K562 (cell line): ENCODE results near the gene ADK. TPM values are rescaled to one million over a fixed set of nuclear protein-coding genes. Genes with fewer than 3 reads are reported as not detected.

Experiments used
- ARNT ChIP-seq, 2 experiments: fragments of 450-650 bp; IDR thresholded peaks; 2 replicates each; pipeline ENCODE4 v1.6.1; 2016; ENCODE audit warnings: mild to moderate bottlenecking in 1 of 2
- DACH1 ChIP-seq: fragments of 450-650 bp; IDR thresholded peaks from 2 replicates; pipeline ENCODE4 v1.6.1; 2018; ENCODE audit not compliant: partially characterized antibody
- ETV1 ChIP-seq: fragments of 450-650 bp; conservative IDR thresholded peaks from 2 replicates; pipeline ENCODE4 v1.6.1; 2016; ENCODE audit warnings: missing genetic modification characterization, control low read depth, low read depth, missing compliant biosample characterization
- GMEB1 ChIP-seq: fragments of 250-450 bp; sonication (Bioruptor Pico); IDR thresholded peaks from 2 replicates; pipeline ENCODE4 v1.4.0; 2020; ENCODE audit warnings: mild to moderate bottlenecking
- HCFC1 ChIP-seq: IDR thresholded peaks from 2 replicates; pipeline ENCODE4 v1.6.1; 2012; ENCODE audit warnings: low read depth, low read length, improper control_type of control experiment
- JUN ChIP-seq, 2 experiments: sonication (generic) in 1 of 2; formaldehyde crosslinking in 1 of 2; IDR thresholded peaks; 2 replicates each; pipeline versions ENCODE4 v1.6.1 to v1.8.0; 2012 to 2022; ENCODE audit warnings: borderline replicate concordance in 2 of 2, mild to moderate bottlenecking in 2 of 2, improper control_type of control experiment in 1 of 2, low read depth in 1 of 2, low read length in 1 of 2, missing genetic modification reagents in 1 of 2
- KLF1 ChIP-seq: fragments of 450-650 bp; IDR thresholded peaks from 2 replicates; pipeline ENCODE4 v1.6.1; 2016; ENCODE audit warnings: missing genetic modification characterization, missing compliant biosample characterization
- L3MBTL2 ChIP-seq: fragments of 450-650 bp; IDR thresholded peaks from 2 replicates; pipeline ENCODE4 v1.6.1; 2016; ENCODE audit warnings: mild to moderate bottlenecking, moderate library complexity
- LARP7 ChIP-seq: fragments of 450-650 bp; IDR thresholded peaks from 2 replicates; pipeline ENCODE4 v1.6.1; 2016
- MED1 ChIP-seq: sonication (generic); formaldehyde crosslinking; IDR thresholded peaks from 2 replicates; pipeline ENCODE4 v1.8.1; 2023; ENCODE audit warnings: missing genetic modification reagents, borderline replicate concordance
- MEIS2 ChIP-seq: fragments of 450-650 bp; IDR thresholded peaks from 2 replicates; pipeline ENCODE4 v1.6.1; 2014; ENCODE audit warnings: mild to moderate bottlenecking; ENCODE audit not compliant: partially characterized antibody
- RBM14 ChIP-seq: fragments of 200-400 bp; formaldehyde crosslinking; IDR thresholded peaks from 2 replicates; pipeline ENCODE4 v1.6.1; 2018; ENCODE audit warnings: low read depth, mild to moderate bottlenecking, low read length, moderate library complexity, borderline replicate concordance; ENCODE audit not compliant: insufficient read depth
- RBM25 ChIP-seq: fragments of 200-400 bp; formaldehyde crosslinking; IDR thresholded peaks from 2 replicates; pipeline ENCODE4 v1.6.1; 2018; ENCODE audit warnings: low read length, low read depth, moderate library complexity; ENCODE audit not compliant: severe bottlenecking
- SMAD2 ChIP-seq: fragments of 150-350 bp; IDR thresholded peaks from 2 replicates; pipeline ENCODE4 v1.6.1; 2014; ENCODE audit warnings: low read depth, mild to moderate bottlenecking, low read length
- TAL1 ChIP-seq: fragments of 450-650 bp; IDR thresholded peaks from 2 replicates; pipeline ENCODE4 v1.6.1; 2016; ENCODE audit warnings: mild to moderate bottlenecking
- TFE3 ChIP-seq: fragments of 450-650 bp; formaldehyde crosslinking; IDR thresholded peaks from 2 replicates; pipeline ENCODE4 v1.4.0; 2020; ENCODE audit warnings: mild to moderate bottlenecking, mixed read lengths
- ZNF239 ChIP-seq: fragments of 250-450 bp; sonication (Bioruptor Pico); IDR thresholded peaks from 2 replicates; pipeline ENCODE4 v1.4.0; 2020; ENCODE audit warnings: mild to moderate bottlenecking
- ZNF436 ChIP-seq: fragments of 250-450, 450-650 bp; sonication (Bioruptor Pico); formaldehyde crosslinking; IDR thresholded peaks from 2 replicates; pipeline ENCODE4 v1.7.0; 2020; ENCODE audit warnings: mild to moderate bottlenecking
- ZNF764 ChIP-seq: fragments of 250-450 bp; sonication (Bioruptor Pico); IDR thresholded peaks from 2 replicates; pipeline ENCODE4 v1.4.0; 2020; ENCODE audit warnings: low read depth, mild to moderate bottlenecking, moderate library complexity
- ZZZ3 ChIP-seq: fragments of 450-650 bp; IDR thresholded peaks from 2 replicates; pipeline ENCODE4 v1.6.1; 2016; ENCODE audit warnings: antibody characterized with exemption, mild to moderate bottlenecking, moderate library complexity
- polyA plus RNA-seq, 8 experiments: library from polyadenylated mRNA; depleted of rRNA in 4 of 8; stranded (reverse) in 5 of 8; unstranded in 3 of 8; fragments of >200 nt; fragmentation: Nextera tagmentation in 2 of 8; fragmentation: Illumina TruSeq in 1 of 8; extraction: Ambion mirVana in 2 of 8; extraction: Trizol in 1 of 8; gene quantifications; 2 replicates each; pipeline versions ENCODE4 v1.2.1 to v1.2.3, GENCODE V29; 2011 to 2014; ENCODE audit warnings: inconsistent platforms in 1 of 8, missing spikeins in 1 of 8
- total RNA-seq, 7 experiments: library from RNA; depleted of rRNA in 6 of 7; stranded (reverse); fragments of >200 nt in 6 of 7; fragmentation: Illumina TruSeq in 2 of 7; extraction: Trizol in 2 of 7; gene quantifications; 2 replicates each; pipeline versions ENCODE4 v1.2.1 to v1.2.3, GENCODE V29; 2011 to 2021; ENCODE audit warnings: low replicate concordance in 1 of 7
- TF ChIP-seq, protein P1 (sequence below): fragments of 450-650 bp; IDR thresholded peaks from 2 replicates; pipeline ENCODE4 v1.6.1; 2017; ENCODE audit warnings: mild to moderate bottlenecking, moderate library complexity
- TF ChIP-seq, protein P2 (sequence below), 2 experiments: fragments of 200-800 bp in 1 of 2; sonication (Bioruptor generic) in 1 of 2; sonication (generic) in 1 of 2; formaldehyde crosslinking in 1 of 2; IDR thresholded peaks in 1 of 2; conservative IDR thresholded peaks in 1 of 2; 2 replicates each; pipeline versions ENCODE4 v1.5.0 to v1.6.1; 2016 to 2020; ENCODE audit warnings: missing compliant biosample characterization in 1 of 2, missing genetic modification characterization in 1 of 2, missing genetic modification reagents in 1 of 2

Gene ADK
- total and polyA plus RNA-seq, 9 of the 15 experiments (the other 6 are each of a cell fraction or from before 2014, with no cell fraction given): 54.2 to 97.8 (median 73.6) TPM

DNA sequence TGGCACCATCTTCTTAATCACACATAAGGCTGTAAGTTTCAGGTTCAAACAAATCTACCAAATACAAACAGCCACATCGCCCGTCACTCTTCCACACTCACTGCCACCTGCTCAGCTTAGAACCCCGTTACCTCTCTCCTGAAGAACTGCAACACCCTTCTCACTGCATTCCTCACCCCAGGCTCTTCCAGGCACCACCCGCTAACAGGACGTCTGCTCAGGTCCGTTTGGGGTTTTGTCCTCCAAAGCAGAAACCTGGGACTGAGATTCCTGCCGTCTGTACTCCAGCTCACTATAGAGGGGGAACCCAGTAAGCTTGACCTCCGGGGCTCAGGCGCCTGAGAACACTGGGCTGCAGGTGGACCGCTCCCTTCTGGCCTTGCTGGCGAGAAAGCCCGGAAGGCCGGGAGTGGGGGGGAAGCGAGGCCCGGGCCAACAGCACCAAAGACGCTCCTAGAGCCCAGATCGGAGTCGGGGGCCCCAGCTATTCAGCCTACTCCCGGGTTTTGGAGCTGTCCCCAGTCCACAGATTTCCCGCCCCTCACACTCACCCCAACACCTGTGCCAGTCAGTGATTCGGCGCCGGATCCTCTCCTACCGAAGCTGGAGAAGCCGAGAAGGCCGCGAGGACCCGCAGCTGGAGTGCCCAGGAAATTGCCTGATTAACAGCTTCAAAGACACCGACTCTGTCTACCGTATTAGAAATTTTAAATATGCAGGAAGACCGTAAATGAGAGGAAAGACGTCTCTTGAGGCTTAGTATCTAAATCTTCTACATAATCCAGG lies 624 bp upstream of the ADK start, which contains the start of gene AP3M1 (continued):
- TF ChIP-seq ETV1 (peak; percentile 80), RBM25 (no peak), ZNF436 (no peak), HCFC1 (peak; percentile 62; the same call in 1 of the 2 replicates), ZZZ3 (peak; percentile 91), KLF1 (tag) (no peak; the same call in 1 of the 2 replicates), JUN (IDR thresholded peaks at IDR 0.05; ENCODE audit: borderline replicate concordance, low read depth, low read length) (no peak), JUN (CRISPR knock-in tag; IDR thresholded peaks at IDR 0.05; ENCODE audit: borderline replicate concordance) (no peak), ZNF239 (CRISPR knock-in tag) (no peak), TAL1 (peak; percentile 29), TFE3 (CRISPR knock-in tag) (no peak), MEIS2 (no peak), MED1 (CRISPR knock-in tag) (no peak), SMAD2 (no peak), ZNF764 (no peak), LARP7 (no peak), DACH1 (peak; percentile 98), GMEB1 (CRISPR knock-in tag) (no peak; the same call in 1 of the 2 replicates), ARNT (IDR thresholded peaks at IDR 0.05) (peak; percentile 46 to 82; a peak in 3 of 4 replicates), L3MBTL2 (peak; percentile 18; the same call in 1 of the 2 replicates), RBM14 (no peak)
- TF ChIP-seq, protein P1, sequence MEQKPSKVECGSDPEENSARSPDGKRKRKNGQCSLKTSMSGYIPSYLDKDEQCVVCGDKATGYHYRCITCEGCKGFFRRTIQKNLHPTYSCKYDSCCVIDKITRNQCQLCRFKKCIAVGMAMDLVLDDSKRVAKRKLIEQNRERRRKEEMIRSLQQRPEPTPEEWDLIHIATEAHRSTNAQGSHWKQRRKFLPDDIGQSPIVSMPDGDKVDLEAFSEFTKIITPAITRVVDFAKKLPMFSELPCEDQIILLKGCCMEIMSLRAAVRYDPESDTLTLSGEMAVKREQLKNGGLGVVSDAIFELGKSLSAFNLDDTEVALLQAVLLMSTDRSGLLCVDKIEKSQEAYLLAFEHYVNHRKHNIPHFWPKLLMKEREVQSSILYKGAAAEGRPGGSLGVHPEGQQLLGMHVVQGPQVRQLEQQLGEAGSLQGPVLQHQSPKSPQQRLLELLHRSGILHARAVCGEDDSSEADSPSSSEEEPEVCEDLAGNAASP: no peak
- TF ChIP-seq, protein P2, sequence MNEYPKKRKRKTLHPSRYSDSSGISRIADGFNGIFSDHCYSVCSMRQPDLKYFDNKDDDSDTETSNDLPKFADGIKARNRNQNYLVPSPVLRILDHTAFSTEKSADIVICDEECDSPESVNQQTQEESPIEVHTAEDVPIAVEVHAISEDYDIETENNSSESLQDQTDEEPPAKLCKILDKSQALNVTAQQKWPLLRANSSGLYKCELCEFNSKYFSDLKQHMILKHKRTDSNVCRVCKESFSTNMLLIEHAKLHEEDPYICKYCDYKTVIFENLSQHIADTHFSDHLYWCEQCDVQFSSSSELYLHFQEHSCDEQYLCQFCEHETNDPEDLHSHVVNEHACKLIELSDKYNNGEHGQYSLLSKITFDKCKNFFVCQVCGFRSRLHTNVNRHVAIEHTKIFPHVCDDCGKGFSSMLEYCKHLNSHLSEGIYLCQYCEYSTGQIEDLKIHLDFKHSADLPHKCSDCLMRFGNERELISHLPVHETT (CRISPR knock-in tag; conservative IDR thresholded peaks at IDR 0.05 in 1 of 2, IDR thresholded peaks at IDR 0.05 in 1 of 2): peak in 1 of 2 experiments; percentile 84; a peak in 2 of 4 replicates
